Immature natural killer cell (primary cell): Measurements from ENCODE around the gene HNRNPL. TPM values are rescaled to one million over a fixed set of nuclear protein-coding genes. Genes with fewer than 3 reads are reported as not detected.
"Not testable (repeated sequence)": the region's sequence is repeated elsewhere in the genome, so short reads cannot be mapped to it uniquely, and the experiment has no call there.

Experiments
- DNase-seq, 3 donors: peaks; one replicate each; pipeline ENCODE4 v3.0.0; 2022; ENCODE audit warnings: mixed read lengths in 1 of 3
- H3K27ac Mint-ChIP-seq, 6 donors: one replicate each; pipeline ENCODE4 v1.8.0; 2020; ENCODE audit warnings: mixed read lengths in 6 of 6, mild to moderate bottlenecking in 5 of 6, inconsistent platforms in 4 of 6, moderate library complexity in 3 of 6
- H3K27me3 Mint-ChIP-seq, 3 donors: one replicate each; pipeline ENCODE4 v1.8.0; 2020 to 2021; ENCODE audit warnings: low read depth in 3 of 3, mild to moderate bottlenecking in 3 of 3, mixed read lengths in 3 of 3, moderate library complexity in 3 of 3, inconsistent platforms in 1 of 3
- H3K36me3 Mint-ChIP-seq, 3 donors: one replicate each; pipeline ENCODE4 v1.8.0; 2020; ENCODE audit warnings: mixed read lengths in 3 of 3, inconsistent platforms in 2 of 3, mild to moderate bottlenecking in 2 of 3
- H3K4me1 Mint-ChIP-seq, 2 donors: one replicate each; pipeline ENCODE4 v1.8.0; 2020; ENCODE audit warnings: inconsistent platforms in 2 of 2, mild to moderate bottlenecking in 2 of 2, mixed read lengths in 2 of 2, moderate library complexity in 1 of 2
- H3K4me3 Mint-ChIP-seq, 5 donors: one replicate each; pipeline ENCODE4 v1.8.0; 2020; ENCODE audit warnings: mild to moderate bottlenecking in 5 of 5, mixed read lengths in 5 of 5, inconsistent platforms in 3 of 5, moderate library complexity in 3 of 5
- H3K9me3 Mint-ChIP-seq, 6 donors: one replicate each; pipeline ENCODE4 v1.8.0; 2020; ENCODE audit warnings: mild to moderate bottlenecking in 6 of 6, mixed read lengths in 6 of 6, inconsistent platforms in 4 of 6, moderate library complexity in 3 of 6
- polyA plus RNA-seq, 3 donors: library from polyadenylated mRNA; unstranded; fragments of 300-500 nt; fragmentation: Illumina TruSeq; gene quantifications; one replicate each; pipeline ENCODE4 v1.2.3, GENCODE V29; 2021

Gene HNRNPL
- polyA plus RNA-seq, 3 donors from 2014 or later, result 16.8 to 89.6 (median 69.0) TPM

DNA sequence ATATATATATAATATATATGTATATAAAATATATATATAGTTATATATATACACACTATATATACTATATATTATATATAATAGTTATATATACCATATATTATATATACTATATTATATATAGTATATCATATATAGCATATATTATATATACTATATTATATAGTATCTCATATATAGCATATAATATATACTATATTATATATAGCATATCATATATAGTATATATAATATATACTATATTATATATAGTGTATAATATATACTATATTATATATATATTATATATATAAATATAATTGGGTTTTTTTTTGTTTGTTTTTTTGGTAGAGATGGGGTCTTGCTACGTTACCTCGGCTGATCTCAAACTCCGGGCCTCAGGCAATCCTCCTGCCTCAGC is 11.6 kb upstream of the HNRNPL start:
- H3K4me1 Mint-ChIP-seq, result peaks cover 52 to 62% of the 10 kb centered on the region in 2 donors
- no peak overlapping the region for H3K27ac Mint-ChIP-seq
- no peaks in the 10 kb centered on the region for H3K36me3 Mint-ChIP-seq
- no peak for DNase-seq
- H3K27me3 Mint-ChIP-seq, result peaks cover 21 to 31% (median 27%) of the 10 kb centered on the region in 3 donors
- H3K4me3 Mint-ChIP-seq, result no peak overlapping the region
- H3K9me3 Mint-ChIP-seq, result no peaks in the 10 kb centered on the region

GRCh38 chr19:38859631-38860204 is 9.9 kb upstream of the HNRNPL start:
- not testable (repeated sequence) for H3K4me3 Mint-ChIP-seq, DNase-seq, H3K9me3 Mint-ChIP-seq, H3K36me3 Mint-ChIP-seq
- H3K27me3 Mint-ChIP-seq, result peaks cover 13 to 20% (median 18%) of the 10 kb centered on the region in 3 donors
- H3K4me1 Mint-ChIP-seq, result peaks cover 37 to 46% of the 10 kb centered on the region in 2 donors
- H3K27ac Mint-ChIP-seq, result peak overlapping the region in 2 of 6 donors; percentile 45 to 49

DNA sequence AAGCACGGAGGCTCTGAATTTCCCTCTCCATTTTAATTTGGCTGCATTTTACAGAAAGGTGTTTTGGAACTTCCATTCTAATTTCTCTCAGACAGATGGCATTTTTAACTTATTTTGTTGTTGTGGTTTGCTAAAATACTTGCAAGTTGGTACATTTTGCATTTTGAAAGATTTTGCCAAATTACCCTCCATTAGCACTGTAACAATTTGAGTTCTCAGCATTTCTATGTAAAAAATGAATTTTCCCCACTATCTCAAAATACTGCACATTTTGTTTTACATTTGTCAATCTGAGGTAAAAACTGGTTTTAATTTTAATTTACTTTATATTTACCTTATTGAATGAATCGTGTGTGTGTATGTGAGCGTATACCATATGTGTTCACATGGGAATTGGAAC is 7.0 kb upstream of the HNRNPL start:
- Mint-ChIP-seq H3K27ac (peak overlapping the region; percentile 88 to 98 (median 92)), H3K4me3 (peak overlapping the region; percentile 21 to 78 (median 67)), H3K9me3 (no peaks in the 10 kb centered on the region), H3K27me3 (peaks cover 13 to 19% (median 18%) of the 10 kb centered on the region in 3 donors), H3K4me1 (peaks cover 27 to 34% of the 10 kb centered on the region in 2 donors), H3K36me3 (no peaks in the 10 kb centered on the region)
- no peak for DNase-seq

DNA sequence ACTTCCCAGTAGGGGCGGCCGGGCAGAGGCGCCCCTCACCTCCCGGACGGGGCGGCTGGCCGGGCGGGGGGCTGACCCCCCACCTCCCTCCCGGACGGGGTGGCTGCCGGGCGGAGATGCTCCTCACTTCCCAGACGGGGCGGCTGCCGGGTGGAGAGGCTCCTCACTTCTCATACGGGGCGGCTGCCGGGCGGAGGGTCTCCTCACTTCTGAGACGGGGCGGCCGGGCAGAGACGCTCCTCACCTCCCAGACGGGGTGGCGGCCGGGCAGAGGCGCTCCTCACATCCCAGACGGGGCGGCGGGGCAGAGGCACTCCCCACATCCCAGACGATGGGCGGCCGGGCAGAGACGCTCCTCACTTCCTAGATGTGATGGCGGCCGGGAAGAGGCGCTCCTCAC is 6.0 kb upstream of the HNRNPL start:
- peak overlapping the region in 1 of 5 donors; percentile 40 for H3K4me3 Mint-ChIP-seq
- H3K27ac Mint-ChIP-seq, H3K36me3 Mint-ChIP-seq, H3K9me3 Mint-ChIP-seq, DNase-seq: not testable (repeated sequence)
- H3K27me3 Mint-ChIP-seq, result peaks cover 22 to 30% (median 28%) of the 10 kb centered on the region in 3 donors
- H3K4me1 Mint-ChIP-seq, result peaks cover 37 to 44% of the 10 kb centered on the region in 2 donors

DNA sequence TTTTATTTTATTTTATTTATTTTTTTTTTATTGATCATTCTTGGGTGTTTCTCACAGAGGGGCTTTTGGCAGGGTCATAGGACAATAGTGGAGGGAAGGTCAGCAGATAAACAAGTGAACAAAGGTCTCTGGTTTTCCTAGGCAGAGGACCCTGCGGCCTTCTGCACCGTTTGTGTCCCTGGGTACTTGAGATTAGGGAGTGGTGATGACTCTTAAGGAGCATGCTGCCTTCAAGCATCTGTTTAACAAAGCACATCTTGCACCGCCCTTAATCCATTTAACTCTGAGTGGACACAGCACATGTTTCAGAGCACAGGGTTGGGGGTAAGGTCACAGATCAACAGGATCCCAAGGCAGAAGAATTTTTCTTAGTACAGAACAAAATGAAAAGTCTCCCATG is 5.2 kb upstream of the HNRNPL start:
- not testable (repeated sequence) for DNase-seq, H3K9me3 Mint-ChIP-seq, H3K36me3 Mint-ChIP-seq, H3K4me3 Mint-ChIP-seq
- Mint-ChIP-seq H3K27me3 (peaks cover 30 to 36% (median 36%) of the 10 kb centered on the region in 3 donors), H3K4me1 (peaks cover 40 to 47% of the 10 kb centered on the region in 2 donors), H3K27ac (peak overlapping the region in 1 of 6 donors; percentile 83)

GRCh38 chr19:38853214-38853613 is 3.4 kb upstream of the HNRNPL start:
- no peak for DNase-seq
- H3K36me3 Mint-ChIP-seq, result peaks cover 0 to 7% (median 3%) of the 10 kb centered on the region in 3 donors
- H3K9me3 Mint-ChIP-seq, result peaks cover 0 to 2% (median 0%) of the 10 kb centered on the region in 6 donors
- peaks cover 50% of the 10 kb centered on the region in 2 donors for H3K4me1 Mint-ChIP-seq
- H3K4me3 Mint-ChIP-seq, result peak overlapping the region; percentile 81 to 97 (median 90)
- peak overlapping the region; percentile 92 to 100 (median 98) for H3K27ac Mint-ChIP-seq
- H3K27me3 Mint-ChIP-seq, result peaks cover 43 to 53% (median 53%) of the 10 kb centered on the region in 3 donors

DNA sequence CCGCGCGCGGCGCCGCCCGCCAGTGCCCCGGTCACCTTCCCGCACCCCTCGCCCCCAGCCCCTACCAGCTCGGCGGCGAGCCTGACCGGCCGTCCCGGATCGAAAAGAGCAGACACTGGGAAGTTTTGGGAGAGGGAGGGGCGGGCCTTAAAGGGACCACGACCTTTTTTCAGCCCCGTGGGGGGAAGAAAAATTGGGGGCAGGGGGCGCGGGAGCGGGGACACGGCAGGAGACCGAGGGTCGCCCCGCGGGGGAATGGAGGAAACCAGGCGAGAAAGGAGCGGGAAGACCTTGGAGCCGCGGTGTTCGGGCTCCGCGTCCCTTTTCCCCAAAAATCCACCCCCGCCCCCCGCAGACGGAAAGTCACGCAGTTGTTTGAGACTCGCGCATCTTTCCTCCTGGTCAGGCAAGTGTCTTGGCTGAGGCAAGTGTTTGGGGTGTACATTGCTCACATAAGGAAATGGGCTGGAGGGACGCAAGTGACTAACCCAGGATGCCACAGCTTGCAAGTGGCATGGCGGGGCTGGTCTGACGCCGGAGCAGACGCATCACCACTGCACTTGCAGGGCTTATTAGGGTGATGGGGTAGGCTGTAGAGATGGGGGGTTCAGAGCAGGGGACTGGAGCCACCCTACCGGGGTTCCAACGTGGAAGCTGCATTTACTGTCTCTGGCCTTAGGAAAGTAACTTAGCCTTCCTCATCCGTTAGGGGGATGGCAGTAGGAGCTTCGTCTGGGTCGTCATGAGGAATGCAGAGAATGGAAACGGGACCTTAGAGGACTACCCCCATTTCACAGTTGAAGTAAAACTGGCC is 2.7 kb upstream of the HNRNPL start:
- Mint-ChIP-seq H3K27me3 (peaks cover 38 to 56% (median 55%) of the 10 kb centered on the region in 3 donors), H3K4me3 (peak overlapping the region; percentile 81 to 97 (median 90)), H3K4me1 (peaks cover 51 to 53% of the 10 kb centered on the region in 2 donors)

GRCh38 chr19:38851622-38852230 is 1.9 kb upstream of the HNRNPL start:
- H3K36me3 Mint-ChIP-seq, result peaks cover 3 to 17% (median 7%) of the 10 kb centered on the region in 3 donors
- peaks cover 51 to 53% of the 10 kb centered on the region in 2 donors for H3K4me1 Mint-ChIP-seq
- peaks cover 0 to 2% (median 0%) of the 10 kb centered on the region in 6 donors for H3K9me3 Mint-ChIP-seq
- peaks cover 36 to 54% (median 50%) of the 10 kb centered on the region in 3 donors for H3K27me3 Mint-ChIP-seq
- peak overlapping the region; percentile 98 to 100 (median 100) for H3K27ac Mint-ChIP-seq
- peak; percentile 90 to 93 (median 93) for DNase-seq
- peak overlapping the region; percentile 88 to 98 (median 94) for H3K4me3 Mint-ChIP-seq

More for the DNA sequence above, 2.7 kb upstream of the HNRNPL start:
- Mint-ChIP-seq H3K36me3 (peaks cover 0 to 10% (median 7%) of the 10 kb centered on the region in 3 donors), H3K27ac (peak overlapping the region; percentile 92 to 100 (median 98)), H3K9me3 (peaks cover 0 to 2% (median 0%) of the 10 kb centered on the region in 6 donors)
- DNase-seq, result peak; percentile 88 to 89 (median 88)

DNA sequence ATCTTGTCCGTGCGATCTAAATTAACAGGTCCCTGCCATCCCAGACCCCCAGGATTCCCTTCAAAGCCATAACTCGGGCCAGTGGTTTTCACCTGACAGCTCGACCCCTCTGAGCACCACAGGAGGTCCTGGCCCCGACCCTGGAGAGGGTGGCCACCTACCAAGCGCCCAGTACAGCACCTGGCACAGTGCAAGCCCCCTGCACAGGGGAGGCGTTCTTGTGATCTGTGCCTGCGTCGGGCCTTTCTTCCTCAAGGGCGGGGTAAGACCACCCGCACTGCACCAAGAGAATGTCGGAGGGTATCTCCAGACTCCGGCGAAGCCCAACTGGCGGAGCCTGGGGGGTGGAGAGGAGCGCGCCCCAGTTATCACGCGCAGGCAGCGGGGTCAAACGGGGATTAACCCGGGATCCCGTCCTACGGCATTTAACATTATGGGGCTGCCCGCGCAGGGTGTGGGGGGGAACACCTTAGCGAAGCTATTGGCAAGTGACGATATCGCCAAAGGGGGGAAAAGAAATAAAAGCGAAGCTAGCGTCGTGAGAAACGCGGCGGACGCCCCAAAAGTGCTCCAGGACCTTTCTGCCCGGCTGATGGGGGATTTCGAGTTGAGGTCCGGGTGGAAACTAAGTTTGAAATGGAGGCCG is 1.3 kb upstream of the HNRNPL start:
- Mint-ChIP-seq H3K36me3 (peaks cover 5 to 21% (median 8%) of the 10 kb centered on the region in 3 donors), H3K27me3 (peaks cover 36 to 52% (median 50%) of the 10 kb centered on the region in 3 donors), H3K9me3 (peaks cover 0 to 2% (median 0%) of the 10 kb centered on the region in 6 donors), H3K27ac (peak overlapping the region; percentile 98 to 100 (median 100)), H3K4me1 (peaks cover 49 to 51% of the 10 kb centered on the region in 2 donors), H3K4me3 (peak overlapping the region; percentile 88 to 98 (median 94))
- peak; percentile 50 to 53 (median 52) for DNase-seq

DNA sequence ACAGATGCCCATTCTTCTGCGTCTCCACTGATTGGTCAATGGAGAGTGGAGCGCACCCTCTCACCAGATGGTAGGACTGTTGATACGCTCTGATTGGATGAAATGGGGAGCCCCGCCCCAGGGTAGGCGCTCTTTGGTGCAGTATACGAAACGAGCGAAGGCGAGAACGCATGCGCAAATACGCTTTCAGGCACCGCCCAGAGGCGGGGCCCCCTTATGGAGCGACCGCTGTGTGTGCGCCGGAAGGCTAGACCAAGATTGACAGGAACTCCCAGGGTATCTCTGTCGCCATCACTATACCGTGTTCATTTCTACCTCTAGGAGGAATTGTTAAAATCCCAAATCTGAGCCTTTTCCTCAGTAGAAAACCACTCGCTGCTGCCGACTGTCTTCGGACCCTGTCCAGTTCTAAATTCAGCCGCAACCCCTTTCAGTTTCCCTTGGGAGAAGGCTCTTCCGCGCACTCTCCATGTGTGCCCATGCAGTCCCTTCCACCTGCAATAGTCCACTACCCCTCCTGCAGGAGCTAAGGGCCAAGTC is 720 bp upstream of the HNRNPL start:
- H3K36me3 Mint-ChIP-seq, result peaks cover 11 to 27% (median 14%) of the 10 kb centered on the region in 3 donors
- H3K4me1 Mint-ChIP-seq, result peaks cover 55 to 56% of the 10 kb centered on the region in 2 donors
- H3K27me3 Mint-ChIP-seq, result peaks cover 36 to 52% (median 50%) of the 10 kb centered on the region in 3 donors
- H3K4me3 Mint-ChIP-seq, result peak overlapping the region; percentile 88 to 98 (median 94)
- H3K9me3 Mint-ChIP-seq, result peaks cover 0 to 2% (median 0%) of the 10 kb centered on the region in 6 donors
- DNase-seq, result no peak
- peak overlapping the region; percentile 98 to 100 (median 100) for H3K27ac Mint-ChIP-seq

GRCh38 chr19:38849147-38849859 is 483 bp downstream of the HNRNPL start:
- peaks cover 17 to 38% (median 21%) of the 10 kb centered on the region in 3 donors for H3K36me3 Mint-ChIP-seq
- H3K9me3 Mint-ChIP-seq, result peaks cover 0 to 2% (median 0%) of the 10 kb centered on the region in 6 donors
- H3K27me3 Mint-ChIP-seq, result peaks cover 37 to 52% (median 50%) of the 10 kb centered on the region in 3 donors
- peak; percentile 93 to 97 (median 97) for DNase-seq
- peak overlapping the region; percentile 98 to 100 (median 100) for H3K27ac Mint-ChIP-seq
- H3K4me3 Mint-ChIP-seq, result peak overlapping the region; percentile 88 to 98 (median 94)
- peaks cover 61 to 67% of the 10 kb centered on the region in 2 donors for H3K4me1 Mint-ChIP-seq
